GM10248 (cell line): Measurements from ENCODE around the gene PLAC9.

Source experiments
- CTCF ChIA-PET: fragments of 300-600 bp; sonication (Branson Sonifier 250); formaldehyde crosslinking; extraction: SDS; loops from one replicate; lab custom pipeline; 2021; ENCODE audit warnings: antibody characterized with exemption; lab: Yijun Ruan, JAX
- POLR2A ChIA-PET: fragments of 350-650 bp; sonication (Branson Sonifier 250); formaldehyde crosslinking; extraction: SDS; loops from one replicate; lab custom pipeline; 2020; ENCODE audit warnings: antibody characterized with exemption; lab: Yijun Ruan, JAX
- DNase-seq: peaks from one replicate; pipeline ENCODE4 v3.0.0; 2012; ENCODE audit errors: extremely low spot score
- TF ChIP-seq, protein P1 (sequence below): IDR thresholded peaks from 2 replicates; pipeline ENCODE4 v1.5.1; 2012; ENCODE audit warnings: mild to moderate bottlenecking, low read depth; ENCODE audit errors: extremely low read depth, missing control alignments, control extremely low read depth

PLAC9 gene

DNA sequence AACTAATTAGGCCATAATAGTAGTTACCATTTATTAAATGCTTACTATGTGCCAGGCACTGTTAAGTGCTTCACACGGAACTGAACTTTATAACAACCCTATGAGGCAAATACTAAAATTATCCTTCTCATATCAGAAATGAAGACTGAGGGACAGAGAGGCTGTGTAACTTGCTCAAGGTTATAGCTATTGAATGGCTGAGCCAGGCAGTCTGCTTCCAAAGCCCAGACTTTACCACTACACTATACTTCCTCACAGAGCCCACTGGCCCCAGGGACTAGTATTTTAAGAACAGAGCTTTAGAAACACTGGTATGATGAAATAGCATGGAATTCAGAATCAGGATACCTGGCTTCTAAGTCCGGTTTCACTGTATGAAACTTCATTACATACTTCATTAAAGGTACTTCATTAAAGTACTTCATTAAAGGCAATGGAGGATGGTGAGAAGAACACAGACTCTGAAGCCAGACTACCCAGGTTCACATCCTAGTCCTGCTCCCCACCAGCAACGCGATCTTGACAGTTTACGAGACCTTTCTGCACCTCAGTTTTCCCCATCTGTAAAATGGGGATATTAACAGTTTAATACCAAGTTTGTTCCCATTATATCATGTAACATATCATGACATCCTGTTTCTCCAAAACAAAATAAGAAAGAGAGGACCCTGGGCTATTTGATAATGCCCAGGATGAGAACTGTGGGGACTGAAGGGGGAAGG lies 53.2 kb downstream of the PLAC9 start:
- DNase-seq: no peak
- CTCF ChIA-PET: interaction anchor here (0.6 to 3.6 kb wide), 5 partner anchors 10 to 33 kb away, joined by 3 to 18 read pairs (median 7); no protein-coding TSS in a partner anchor
- POLR2A ChIA-PET: interaction anchor here (1.0 kb wide), 1 partner anchor 9 kb away, joined by 4 read pairs; no protein-coding TSS in a partner anchor
- TF ChIP-seq, protein P1, sequence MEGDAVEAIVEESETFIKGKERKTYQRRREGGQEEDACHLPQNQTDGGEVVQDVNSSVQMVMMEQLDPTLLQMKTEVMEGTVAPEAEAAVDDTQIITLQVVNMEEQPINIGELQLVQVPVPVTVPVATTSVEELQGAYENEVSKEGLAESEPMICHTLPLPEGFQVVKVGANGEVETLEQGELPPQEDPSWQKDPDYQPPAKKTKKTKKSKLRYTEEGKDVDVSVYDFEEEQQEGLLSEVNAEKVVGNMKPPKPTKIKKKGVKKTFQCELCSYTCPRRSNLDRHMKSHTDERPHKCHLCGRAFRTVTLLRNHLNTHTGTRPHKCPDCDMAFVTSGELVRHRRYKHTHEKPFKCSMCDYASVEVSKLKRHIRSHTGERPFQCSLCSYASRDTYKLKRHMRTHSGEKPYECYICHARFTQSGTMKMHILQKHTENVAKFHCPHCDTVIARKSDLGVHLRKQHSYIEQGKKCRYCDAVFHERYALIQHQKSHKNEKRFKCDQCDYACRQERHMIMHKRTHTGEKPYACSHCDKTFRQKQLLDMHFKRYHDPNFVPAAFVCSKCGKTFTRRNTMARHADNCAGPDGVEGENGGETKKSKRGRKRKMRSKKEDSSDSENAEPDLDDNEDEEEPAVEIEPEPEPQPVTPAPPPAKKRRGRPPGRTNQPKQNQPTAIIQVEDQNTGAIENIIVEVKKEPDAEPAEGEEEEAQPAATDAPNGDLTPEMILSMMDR: no peak

DNA sequence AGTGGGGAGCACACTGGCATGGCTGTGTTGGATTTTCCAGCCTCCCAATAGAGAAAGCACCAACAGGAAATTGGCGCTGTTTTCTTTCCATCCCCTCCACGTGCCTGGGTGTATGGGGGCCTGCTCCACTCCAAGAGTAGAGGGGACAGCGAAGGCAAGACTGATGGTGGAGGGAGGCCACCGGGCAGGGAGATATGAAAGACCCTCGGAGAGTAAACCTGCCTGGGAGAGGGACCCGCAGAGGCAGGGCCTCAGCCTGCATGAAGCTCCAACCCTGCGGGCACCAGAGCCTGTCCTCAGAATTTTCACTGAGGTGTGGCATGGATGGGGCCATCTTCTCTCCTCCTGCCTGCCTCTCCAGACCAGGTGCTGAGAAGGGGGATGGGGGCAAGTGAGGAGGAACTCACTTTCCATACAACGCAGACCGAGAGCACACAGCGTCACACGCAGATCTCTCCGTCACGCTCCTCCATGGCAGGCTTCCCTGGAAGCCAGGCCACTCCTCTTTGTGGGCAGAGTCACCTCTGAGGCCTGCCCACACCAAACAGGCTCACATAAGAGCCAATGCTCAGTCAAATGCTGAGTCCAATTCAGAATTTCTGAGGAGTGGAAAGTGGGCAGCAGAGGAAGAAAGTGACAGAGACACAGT lies 54.0 kb downstream of the PLAC9 start:
- TF ChIP-seq, protein P1: no peak
- DNase-seq: no peak
- POLR2A ChIA-PET: no interaction called here
- CTCF ChIA-PET: interaction anchor here (1.1 to 2.7 kb wide), 3 partner anchors 11 to 43 kb away, joined by 4 to 18 read pairs (median 10); no protein-coding TSS in a partner anchor

DNA sequence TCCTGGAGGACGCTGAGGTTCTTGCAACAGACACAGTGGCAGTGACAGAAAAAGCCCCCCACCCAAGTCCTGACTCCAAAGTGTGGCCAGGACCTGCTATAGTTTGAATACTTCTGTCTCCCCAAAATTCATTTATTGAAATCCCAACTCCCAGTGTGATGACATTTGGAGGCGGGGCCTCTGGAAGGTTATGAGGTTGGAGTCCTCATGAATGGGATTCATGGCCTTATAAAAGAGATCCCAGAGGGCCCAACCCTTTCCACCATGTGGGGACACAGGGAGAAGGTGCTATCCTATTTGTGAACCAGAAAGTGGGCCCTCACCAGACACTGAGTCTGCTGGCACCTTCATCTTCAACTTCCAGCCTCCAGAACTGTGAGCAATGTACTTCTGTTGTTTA lies 54.5 kb downstream of the PLAC9 start:
- CTCF ChIA-PET: interaction anchor here (0.9 to 2.4 kb wide), 10 partner anchors 9 to 140 kb away, joined by 3 to 10 read pairs (median 6); no protein-coding TSS in a partner anchor
- no peak for DNase-seq
- POLR2A ChIA-PET: interaction anchor here (0.9 to 1.6 kb wide), 3 partner anchors 10 to 18 kb away, joined by 3 to 14 read pairs (median 5); partner anchors contain the start of gene ANXA11
- TF ChIP-seq, protein P1: no peak

DNA sequence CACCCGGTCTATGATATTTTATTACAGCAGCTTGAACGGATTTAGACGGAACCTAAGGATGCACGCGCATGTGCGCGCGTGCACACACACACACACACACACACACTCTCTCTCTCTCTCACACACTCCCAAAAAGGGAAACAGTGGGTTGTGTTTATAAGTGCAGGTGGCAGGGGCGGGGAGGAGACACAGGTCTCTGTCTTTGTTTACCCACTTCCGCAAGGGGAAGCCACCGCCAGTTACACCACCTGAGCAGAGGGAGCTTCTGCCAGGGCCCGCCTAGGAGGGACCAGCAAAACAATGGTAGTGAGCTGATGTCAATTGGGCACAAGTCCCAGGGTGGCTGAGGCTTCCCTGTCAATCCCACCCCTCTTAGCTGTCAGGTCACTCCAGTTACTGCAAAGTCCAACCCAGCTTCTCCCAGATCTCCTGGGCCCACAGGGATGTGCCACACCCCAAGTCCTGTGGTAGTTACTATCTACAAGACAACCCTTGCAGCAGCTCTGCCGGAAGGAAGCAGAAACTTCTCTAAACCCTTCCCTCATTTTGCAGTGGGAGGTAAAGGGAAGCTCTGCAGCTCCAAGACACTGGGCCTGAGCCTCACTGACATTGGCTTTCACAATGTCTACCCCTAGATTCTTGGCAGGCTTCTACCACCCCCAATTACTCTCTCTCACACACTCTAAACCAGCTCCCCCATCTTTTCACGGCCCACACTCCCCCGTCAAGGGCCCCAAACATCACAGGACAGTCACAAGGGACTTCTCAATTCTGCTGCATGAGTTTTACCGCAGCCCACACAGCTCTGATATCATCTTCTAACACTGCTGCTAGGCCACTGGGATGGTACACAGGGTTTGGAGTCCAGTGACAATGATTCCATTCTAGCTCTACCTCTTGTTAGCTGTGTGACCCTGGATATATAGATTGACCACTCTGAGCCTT lies 55.2 kb downstream of the PLAC9 start:
- POLR2A ChIA-PET: interaction anchor here (0.7 to 1.6 kb wide), 5 partner anchors 9 to 20 kb away, joined by 3 to 14 read pairs (median 5); partner anchors contain the start of gene ANXA11
- CTCF ChIA-PET: interaction anchor here (0.9 to 2.4 kb wide), 15 partner anchors 8 to 141 kb away, joined by 3 to 10 read pairs (median 6); partner anchors contain the start of gene ANXA11

DNA sequence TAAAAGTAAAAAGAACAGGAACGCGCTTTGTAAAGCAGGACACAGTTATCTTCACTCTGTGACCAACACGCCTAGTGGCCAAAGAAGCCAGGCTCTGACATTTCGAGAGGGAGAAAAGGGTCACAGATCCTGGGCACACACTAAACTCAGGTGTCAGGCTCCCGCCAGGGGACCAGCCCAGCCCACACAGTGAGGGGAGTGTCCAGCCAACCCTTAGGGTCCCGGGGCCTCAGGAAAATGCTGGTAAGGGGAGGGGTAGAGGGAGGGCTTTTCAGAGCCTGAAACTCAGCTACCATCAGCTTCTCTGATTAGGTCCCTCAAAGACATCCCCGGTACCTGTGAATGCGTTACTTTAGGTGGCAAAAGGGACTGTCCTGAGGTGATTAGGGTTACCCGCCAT lies 56.2 kb downstream of the PLAC9 start:
- ChIA-PET CTCF (interaction anchor here (1.1 to 2.4 kb wide), 9 partner anchors 10 to 72 kb away, joined by 3 to 10 read pairs (median 6); no protein-coding TSS in a partner anchor), POLR2A (interaction anchor here (1.4 to 1.6 kb wide), 3 partner anchors 8 to 19 kb away, joined by 4 to 14 read pairs (median 5); no protein-coding TSS in a partner anchor)
- TF ChIP-seq, protein P1: no peak
- DNase-seq: no peak

More for the DNA sequence above, 55.2 kb downstream of the PLAC9 start:
- peak; percentile 80 for DNase-seq
- TF ChIP-seq, protein P1: no peak
